ENCODE measurements around the gene DIO3.
"Not testable (repeated sequence)": the region's sequence is repeated elsewhere in the genome, so short reads cannot be mapped to it uniquely, and the experiment has no call there.

The DIO3 gene

GRCh38 chr14:101554991-101555668 lies 6.2 kb upstream of the DIO3 start:
- no peak overlapping the region for H3K27ac ChIP-seq
- no peaks in the 10 kb centered on the region for H3K4me1 ChIP-seq (ENCODE audit: low read depth, poor library complexity, severe bottlenecking)
- H3K4me3 ChIP-seq (IDR thresholded peaks at IDR 0.05; ENCODE audit: insufficient read depth, low read depth, low read length): no peak overlapping the region
- H3K4me2 ChIP-seq: no peak overlapping the region
- no peaks in the 10 kb centered on the region for H3K36me3 ChIP-seq (ENCODE audit: insufficient read depth)
- no peak overlapping the region for H2AFZ ChIP-seq (ENCODE audit: low read depth)
- peaks cover 9% of the 10 kb centered on the region; the same call in 1 of the 2 replicates for H3K27me3 ChIP-seq (ENCODE audit: insufficient read depth, low read depth)
- H3K79me2 ChIP-seq (ENCODE audit: insufficient read depth, low read depth): no peaks in the 10 kb centered on the region
- no peak overlapping the region for H3K9ac ChIP-seq
- no peaks in the 10 kb centered on the region for H4K20me1 ChIP-seq (ENCODE audit: insufficient read depth)
- TF ChIP-seq CTCF (conservative IDR thresholded peaks at IDR 0.05; ENCODE audit: low read depth, low read length): no peak

DNA sequence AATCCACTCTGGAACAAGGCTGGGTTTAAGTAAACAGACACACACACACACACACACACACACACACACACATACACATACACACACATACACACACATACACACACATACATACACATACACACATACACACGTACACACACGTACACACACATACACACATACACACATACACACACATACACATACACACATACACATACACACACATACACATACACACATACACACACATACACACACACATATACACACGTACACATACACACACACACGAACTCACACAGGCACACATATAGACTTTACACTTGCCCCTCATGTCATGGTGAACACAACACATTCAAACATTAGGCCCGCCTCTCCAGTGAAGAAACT lies 5.6 kb upstream of the DIO3 start:
- not testable (repeated sequence) for H3K9ac ChIP-seq; H3K79me2 ChIP-seq (ENCODE audit: insufficient read depth, low read depth); H3K36me3 ChIP-seq (ENCODE audit: insufficient read depth); H3K27me3 ChIP-seq (ENCODE audit: insufficient read depth, low read depth); H3K4me2 ChIP-seq; H4K20me1 ChIP-seq (ENCODE audit: insufficient read depth); H2AFZ ChIP-seq (ENCODE audit: low read depth); H3K4me1 ChIP-seq (ENCODE audit: low read depth, poor library complexity, severe bottlenecking); H3K27ac ChIP-seq; H3K4me3 ChIP-seq (IDR thresholded peaks at IDR 0.05; ENCODE audit: insufficient read depth, low read depth, low read length)

DNA sequence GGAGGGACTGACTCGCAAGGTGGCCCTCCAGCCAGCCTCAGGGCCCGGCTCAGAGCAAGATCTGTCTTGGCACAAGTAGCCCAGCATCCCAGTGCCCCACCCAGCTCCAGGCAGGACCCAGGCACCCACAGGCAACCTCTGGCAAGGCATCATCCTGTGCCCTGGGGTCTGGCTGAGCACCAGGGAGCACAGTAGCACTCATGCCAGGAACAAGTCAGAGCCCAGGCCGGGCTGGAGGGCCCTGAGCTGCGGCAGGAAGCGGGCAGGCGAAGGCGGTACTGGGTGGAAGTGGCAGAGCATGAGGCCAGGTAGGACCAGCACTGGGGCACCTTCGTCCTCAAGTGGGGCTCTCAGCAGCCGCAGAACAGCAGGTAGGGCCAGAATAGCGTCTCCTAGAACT lies 5.2 kb upstream of the DIO3 start:
- no peak for TF ChIP-seq CTCF (conservative IDR thresholded peaks at IDR 0.05; ENCODE audit: low read depth, low read length)
- no peak overlapping the region for H2AFZ ChIP-seq (ENCODE audit: low read depth)
- H3K4me2 ChIP-seq: no peak overlapping the region
- no peaks in the 10 kb centered on the region for H3K36me3 ChIP-seq (ENCODE audit: insufficient read depth)
- no peaks in the 10 kb centered on the region for H4K20me1 ChIP-seq (ENCODE audit: insufficient read depth)
- no peaks in the 10 kb centered on the region for H3K4me1 ChIP-seq (ENCODE audit: low read depth, poor library complexity, severe bottlenecking)
- peaks cover 9% of the 10 kb centered on the region; the same call in 1 of the 2 replicates for H3K27me3 ChIP-seq (ENCODE audit: insufficient read depth, low read depth)
- no peak overlapping the region for H3K9ac ChIP-seq
- no peak overlapping the region for H3K27ac ChIP-seq
- no peak overlapping the region for H3K4me3 ChIP-seq (IDR thresholded peaks at IDR 0.05; ENCODE audit: insufficient read depth, low read depth, low read length)
- H3K79me2 ChIP-seq (ENCODE audit: insufficient read depth, low read depth): no peaks in the 10 kb centered on the region

- no peaks in the 10 kb centered on the region for H3K4me1 ChIP-seq (ENCODE audit: low read depth, poor library complexity, severe bottlenecking)
These were observed 4.6 kb upstream of the DIO3 start for GRCh38 chr14:101556566-101557320.

More at GRCh38 chr14:101556566-101557320, 4.6 kb upstream of the DIO3 start:
- no peak overlapping the region for H3K9ac ChIP-seq
- no peaks in the 10 kb centered on the region for H3K79me2 ChIP-seq (ENCODE audit: insufficient read depth, low read depth)
- H3K4me3 ChIP-seq (IDR thresholded peaks at IDR 0.05; ENCODE audit: insufficient read depth, low read depth, low read length): no peak overlapping the region
- H3K36me3 ChIP-seq (ENCODE audit: insufficient read depth): no peaks in the 10 kb centered on the region
- no peak overlapping the region for H3K27ac ChIP-seq
- no peak for TF ChIP-seq CTCF (conservative IDR thresholded peaks at IDR 0.05; ENCODE audit: low read depth, low read length)
- no peaks in the 10 kb centered on the region for H4K20me1 ChIP-seq (ENCODE audit: insufficient read depth)
- H2AFZ ChIP-seq (ENCODE audit: low read depth): no peak overlapping the region
- peaks cover 9% of the 10 kb centered on the region; the same call in 1 of the 2 replicates for H3K27me3 ChIP-seq (ENCODE audit: insufficient read depth, low read depth)
- no peak overlapping the region for H3K4me2 ChIP-seq

Data from KMS-11 (cell line).